NK-92 (cell line): ENCODE data around the gene JUNB.
A peak's percentile ranks its signal among the peaks of the same experiment; 100 is the strongest.

Source experiments
- DNase-seq: peaks from one replicate; lab custom pipeline; 2025; ENCODE audit not compliant: unreplicated experiment; lab: John Stamatoyannopoulos, UW

The JUNB gene

GRCh38 chr19:12791345-12792050, at the start of gene JUNB:
Gene JUNB, plus strand, starts transcription at chr19:12791486. Its CDS starts 286 bp downstream, at chr19:12791772.
- peak; percentile 83 for DNase-seq

- DNase-seq, result no peak
Measured at GRCh38 chr19:12745166-12745897, 46.0 kb upstream of the JUNB start.

DNA sequence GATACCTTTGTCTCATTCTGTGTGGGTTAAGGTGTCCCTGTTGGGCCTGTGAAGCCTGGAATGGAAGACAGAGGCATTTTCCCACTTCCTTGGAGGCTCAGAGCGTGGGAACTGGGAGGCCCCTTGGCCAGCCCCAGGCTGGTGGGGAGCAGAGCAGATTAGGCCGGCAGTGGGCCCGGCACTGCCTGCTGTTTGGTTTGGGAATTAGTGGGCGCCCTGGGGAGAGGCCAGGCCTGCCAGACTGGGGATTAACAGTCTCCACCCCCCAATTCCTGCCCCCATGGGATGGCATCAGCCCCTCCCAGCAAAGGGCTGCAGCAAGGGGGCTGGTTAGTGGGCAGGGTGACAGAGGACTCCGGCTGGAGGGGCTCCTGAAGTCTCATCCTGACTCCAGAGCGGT, 42.8 kb upstream of the JUNB start:
- DNase-seq, result no peak

GRCh38 chr19:12749938-12750521, 41.3 kb upstream of the JUNB start:
- DNase-seq, result no peak

DNA sequence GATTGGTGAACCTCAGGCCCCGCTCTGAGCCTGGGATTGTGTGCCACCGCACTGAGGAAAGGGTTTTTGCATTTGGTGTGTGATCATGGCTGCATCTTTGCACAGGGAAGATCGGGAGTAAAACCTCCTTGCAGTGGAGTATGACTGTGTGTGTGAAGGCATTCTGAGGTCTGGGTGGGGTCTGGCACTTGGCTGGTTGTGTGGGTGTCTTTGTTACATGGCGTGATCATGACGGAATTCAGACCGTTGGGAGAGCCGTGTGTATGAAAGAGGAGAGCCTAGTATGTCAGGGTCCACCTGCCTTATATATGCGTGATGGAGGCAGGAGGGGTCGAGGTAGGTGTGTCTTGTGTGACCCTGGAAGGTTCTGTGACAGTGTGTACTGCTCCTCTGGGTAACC, 40.4 kb upstream of the JUNB start:
- DNase-seq, result no peak

DNA sequence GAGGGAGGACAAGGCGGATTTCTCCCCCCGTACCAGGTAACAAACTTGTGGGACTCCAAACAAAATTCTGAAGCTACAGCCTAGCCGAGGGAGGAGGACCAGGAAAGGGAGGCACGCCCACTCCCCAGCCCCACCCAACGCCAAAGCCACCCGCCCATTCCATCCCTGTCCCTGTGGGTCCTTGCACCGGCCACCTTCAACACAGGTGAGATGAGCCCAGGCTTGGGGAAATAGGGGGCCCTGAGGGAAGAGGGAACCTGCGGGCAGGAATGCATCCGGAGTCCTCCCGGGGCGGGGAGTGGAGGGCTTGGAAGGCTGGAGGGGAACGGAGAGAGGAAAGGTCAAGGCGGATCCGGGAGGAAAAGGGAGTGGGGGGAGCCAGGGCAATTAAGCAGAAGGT, 39.7 kb upstream of the JUNB start, which contains the start of gene BEST2:
Gene BEST2 (plus strand): TSS at position 157 of the 400 bp plus-strand sequence. CDS start 802 bp downstream, outside the sequence.
- DNase-seq, result no peak

- no peak for DNase-seq
Measured at GRCh38 chr19:12752056-12752781, 39.1 kb upstream of the JUNB start.

GRCh38 chr19:12754465-12755196, 36.7 kb upstream of the JUNB start:
- no peak for DNase-seq

GRCh38 chr19:12756150-12756883, 35.0 kb upstream of the JUNB start:
- no peak for DNase-seq

DNA sequence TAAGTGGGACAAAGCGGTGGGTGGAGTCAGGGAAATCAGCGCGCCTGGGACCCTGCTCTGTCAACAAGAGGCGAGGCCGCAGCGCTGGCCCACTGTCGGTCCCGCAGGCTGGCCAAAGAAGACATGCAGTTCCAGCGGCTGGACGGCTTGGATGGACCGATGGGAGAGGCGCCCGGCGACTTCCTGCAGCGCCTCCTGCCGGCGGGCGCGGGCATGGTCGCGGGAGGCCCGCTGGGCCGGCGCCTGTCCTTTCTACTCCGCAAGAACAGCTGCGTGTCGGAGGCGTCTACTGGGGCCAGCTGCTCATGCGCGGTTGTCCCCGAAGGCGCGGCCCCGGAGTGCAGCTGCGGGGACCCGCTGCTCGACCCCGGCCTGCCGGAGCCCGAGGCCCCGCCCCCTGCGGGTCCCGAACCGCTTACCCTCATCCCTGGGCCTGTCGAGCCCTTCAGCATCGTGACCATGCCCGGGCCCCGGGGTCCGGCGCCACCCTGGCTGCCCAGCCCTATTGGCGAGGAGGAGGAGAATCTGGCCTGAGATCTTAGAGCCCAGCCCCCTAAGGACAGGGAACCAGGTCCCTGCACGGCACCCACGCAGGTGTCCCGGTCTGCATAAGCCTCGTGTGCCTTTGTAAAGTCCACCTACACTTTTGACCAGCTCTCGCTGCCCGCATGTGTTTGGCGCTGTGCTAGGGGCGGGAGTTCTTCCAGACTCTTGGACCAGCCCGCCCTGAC, 33.6 kb upstream of the JUNB start:
- no peak for DNase-seq

- no peak for DNase-seq
Measured at GRCh38 chr19:12759686-12760085, 31.6 kb upstream of the JUNB start.

DNA sequence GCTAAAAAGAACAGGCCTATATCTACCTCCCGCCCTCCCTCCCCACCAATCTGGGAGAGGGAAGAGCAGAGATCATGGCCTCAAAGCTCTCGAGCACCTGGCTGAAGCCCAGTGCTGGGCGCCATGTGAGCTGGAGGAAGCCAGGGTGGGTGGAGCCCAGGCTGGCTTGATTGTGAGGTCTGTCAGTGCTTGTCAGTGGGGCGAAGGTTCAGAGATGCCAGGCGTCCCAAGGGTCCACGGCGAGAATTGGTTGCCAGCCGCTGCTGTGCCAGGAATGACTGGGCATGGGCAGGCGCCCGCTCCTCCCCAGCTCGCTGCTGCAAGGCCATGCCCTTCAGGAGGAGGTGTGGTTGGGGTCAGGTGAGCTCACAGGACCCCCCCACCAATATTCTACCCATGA, 28.2 kb upstream of the JUNB start:
- no peak for DNase-seq

- DNase-seq, result no peak
Measured at GRCh38 chr19:12764698-12765097, 26.6 kb upstream of the JUNB start.

DNA sequence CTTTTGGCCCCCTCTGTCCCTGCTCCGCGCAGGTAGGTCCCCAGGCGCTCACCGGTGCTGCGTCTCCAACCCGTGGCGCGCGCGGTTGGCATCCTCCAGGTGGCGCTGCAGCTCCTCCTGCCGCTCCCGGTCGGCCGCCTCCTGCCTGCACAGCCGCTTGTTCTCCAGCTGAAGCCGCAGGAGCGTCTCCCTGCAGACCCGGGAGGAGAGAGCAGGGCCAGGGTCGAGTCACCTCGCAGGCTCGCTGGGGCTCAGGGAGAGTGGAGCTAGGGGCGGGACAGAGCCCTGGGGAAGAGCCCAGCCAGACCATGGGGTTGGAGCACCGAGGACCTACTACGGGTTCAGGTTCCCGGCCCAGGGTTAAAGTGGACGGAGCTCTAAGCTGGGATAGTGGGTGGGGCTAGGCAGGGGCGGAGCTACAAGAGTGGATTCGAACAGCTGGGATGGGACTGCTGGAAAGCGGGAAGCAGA, 25.2 kb upstream of the JUNB start:
- DNase-seq, result no peak

- DNase-seq, result no peak
Measured at GRCh38 chr19:12767150-12767549, 24.1 kb upstream of the JUNB start.

GRCh38 chr19:12767666-12768065, 23.6 kb upstream of the JUNB start:
- DNase-seq, result no peak

DNA sequence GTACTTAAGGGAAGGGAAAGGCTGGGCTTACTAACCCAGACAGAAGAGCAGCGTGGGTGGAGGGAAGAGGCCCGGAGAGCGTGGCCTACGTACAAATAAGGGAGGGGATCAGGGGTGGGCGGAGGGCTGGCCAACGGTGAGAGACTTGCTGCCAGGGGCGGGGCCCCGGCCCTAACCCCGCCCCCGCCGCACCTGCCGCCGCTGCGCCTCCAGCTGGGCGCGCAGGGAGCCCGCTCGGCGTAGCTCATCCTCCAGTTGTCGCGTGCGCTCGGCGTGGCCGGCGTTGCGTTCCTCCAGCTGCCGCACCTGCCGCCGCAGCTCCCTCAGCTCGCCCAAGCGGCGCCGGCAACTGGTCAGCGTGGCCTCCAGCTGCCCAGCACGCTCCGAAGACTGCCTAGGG, 21.6 kb upstream of the JUNB start:
- DNase-seq, result no peak

GRCh38 chr19:12770922-12771321, 20.4 kb upstream of the JUNB start:
- DNase-seq, result no peak

DNA sequence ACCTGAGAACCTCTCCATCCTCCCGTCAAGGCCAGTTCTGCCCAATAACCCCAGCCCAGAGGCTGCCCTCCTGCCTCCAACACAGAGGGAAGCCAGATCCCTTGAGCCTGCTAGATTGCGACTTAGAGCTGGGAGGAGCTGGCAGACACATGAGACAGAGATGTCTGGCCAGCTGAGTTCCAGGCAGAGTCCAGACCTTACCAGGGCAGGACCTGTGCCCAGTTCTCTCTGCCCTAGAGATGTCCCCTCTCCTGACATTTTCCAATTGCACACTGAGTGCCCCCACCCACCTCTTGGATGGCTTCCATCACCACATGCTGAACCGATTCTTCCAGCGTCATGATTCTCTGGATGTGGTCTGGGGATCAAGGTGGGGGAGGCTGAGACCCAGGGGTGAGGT, 19.0 kb upstream of the JUNB start:
- DNase-seq, result no peak
